HG02642 (cell line): ENCODE results near the gene COMMD10.
"Not testable (repeated sequence)": the region's sequence is repeated elsewhere in the genome, so short reads cannot be mapped to it uniquely, and the experiment has no call there.

Source experiments
- ATAC-seq: cut with Tn5 transposase; IDR thresholded peaks from one replicate; pipeline ENCODE4 v1.9.1; 2021; ENCODE audit warnings: mild to moderate bottlenecking; ENCODE audit not compliant: unreplicated experiment, poor library complexity

COMMD10 gene

DNA sequence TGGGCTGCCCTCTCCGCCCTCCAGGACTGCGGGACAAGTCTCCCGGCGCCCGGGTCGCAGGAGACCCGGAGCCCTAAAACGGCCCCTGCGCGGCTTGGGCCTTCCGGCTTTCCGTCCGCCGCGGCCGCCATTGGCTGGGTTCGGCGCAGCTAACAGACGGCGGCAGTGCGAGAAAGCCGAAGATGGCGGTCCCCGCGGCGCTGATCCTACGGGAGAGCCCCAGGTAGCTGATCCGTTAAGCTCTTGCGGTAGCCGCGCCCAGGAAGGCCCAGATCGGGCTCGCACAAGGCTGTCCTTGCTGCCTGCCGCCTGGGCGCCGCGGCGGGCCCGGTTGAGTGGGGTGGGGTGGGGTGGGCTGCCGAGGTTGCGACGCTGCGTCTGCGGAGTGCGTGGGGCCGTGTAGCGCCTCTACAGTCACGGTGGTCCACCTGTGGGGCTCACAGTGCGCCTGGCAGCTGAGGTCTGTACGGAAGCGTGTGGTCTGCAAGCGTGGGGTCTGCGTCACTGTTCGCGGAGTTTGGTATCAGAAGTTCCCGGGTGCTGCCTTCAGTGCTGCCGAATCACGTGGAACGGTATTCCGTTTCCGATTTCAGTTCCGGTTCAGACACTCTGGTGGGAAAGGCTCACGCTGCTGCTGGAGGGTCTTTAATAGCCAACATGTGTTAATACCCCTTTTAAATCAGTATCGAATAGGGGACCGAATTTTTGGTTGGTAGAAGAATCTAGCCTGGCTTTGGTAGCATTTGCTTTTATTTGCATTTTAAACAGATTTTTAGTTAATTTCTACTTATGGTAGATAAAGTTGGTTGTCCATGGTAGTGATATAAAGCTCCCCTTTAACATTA, at the start of gene COMMD10:
Gene COMMD10, plus strand, starts transcription at position 155 of the 845 bp plus-strand sequence.
- peak; percentile 95 for ATAC-seq

DNA sequence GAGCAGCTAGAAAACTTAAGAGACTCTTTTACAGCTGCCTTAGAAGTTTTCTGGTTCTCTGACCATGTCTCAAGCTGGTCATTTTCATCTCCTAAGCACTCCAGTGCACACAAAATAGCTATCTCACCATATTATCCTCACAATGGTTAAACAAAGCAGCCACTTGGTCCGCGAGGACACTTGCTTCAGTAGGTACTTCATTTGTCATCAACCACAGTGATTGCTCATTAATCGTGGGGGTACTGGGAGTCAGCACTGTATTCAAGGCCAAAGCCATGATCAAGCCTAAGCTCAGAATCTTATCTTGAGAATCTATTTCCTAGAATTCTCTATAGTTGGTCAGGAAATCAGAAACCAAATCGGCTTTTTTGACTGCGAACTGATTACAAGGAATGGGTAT, 49.7 kb upstream of the COMMD10 start:
- no peak for ATAC-seq

DNA sequence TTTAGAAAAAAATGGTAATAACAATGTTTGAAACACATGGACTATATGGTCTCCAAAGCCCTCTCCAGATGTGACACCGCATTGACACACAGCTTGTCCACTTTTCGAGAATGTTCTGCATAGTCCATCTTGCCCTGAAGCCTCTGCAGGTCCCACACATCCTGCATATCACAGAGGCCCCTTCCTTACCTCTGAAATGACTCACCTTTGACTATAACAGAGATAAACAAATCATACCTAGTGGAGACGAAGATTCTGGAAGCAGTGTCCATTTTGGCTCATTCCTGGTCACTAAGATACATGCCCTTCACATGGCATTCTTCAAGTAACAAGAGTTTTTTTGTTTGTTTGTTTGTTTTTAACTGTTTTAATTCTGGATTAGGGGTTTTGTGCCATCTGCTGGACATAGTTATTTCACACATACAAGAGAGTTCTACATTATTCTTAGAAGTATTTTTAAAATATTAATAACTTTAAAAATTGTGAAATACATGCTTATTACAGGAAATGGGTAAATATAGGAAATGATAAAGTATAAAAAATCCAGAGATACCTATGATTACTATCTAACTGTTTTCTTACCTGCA, 47.5 kb upstream of the COMMD10 start:
- no peak for ATAC-seq

DNA sequence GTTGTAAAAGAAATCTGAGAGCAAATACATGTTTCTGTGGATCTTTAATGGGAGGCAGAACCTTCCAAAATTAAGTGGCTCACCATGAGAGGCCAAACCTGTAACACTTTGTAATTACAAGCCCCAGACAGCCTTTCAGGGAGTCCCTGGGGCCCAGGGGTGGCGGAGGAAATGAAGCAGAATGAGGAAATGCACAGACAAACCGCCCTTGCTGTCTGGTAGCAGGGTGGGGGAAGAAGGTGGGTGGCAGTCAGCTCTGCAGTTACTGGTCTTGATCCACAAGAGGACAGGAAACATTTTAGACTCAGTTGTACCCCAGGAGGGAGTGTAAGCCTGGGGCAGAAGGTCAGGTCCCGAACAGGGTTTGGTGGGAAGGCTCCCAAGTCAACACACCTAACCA, 46.0 kb upstream of the COMMD10 start:
- ATAC-seq: peak; percentile 81

DNA sequence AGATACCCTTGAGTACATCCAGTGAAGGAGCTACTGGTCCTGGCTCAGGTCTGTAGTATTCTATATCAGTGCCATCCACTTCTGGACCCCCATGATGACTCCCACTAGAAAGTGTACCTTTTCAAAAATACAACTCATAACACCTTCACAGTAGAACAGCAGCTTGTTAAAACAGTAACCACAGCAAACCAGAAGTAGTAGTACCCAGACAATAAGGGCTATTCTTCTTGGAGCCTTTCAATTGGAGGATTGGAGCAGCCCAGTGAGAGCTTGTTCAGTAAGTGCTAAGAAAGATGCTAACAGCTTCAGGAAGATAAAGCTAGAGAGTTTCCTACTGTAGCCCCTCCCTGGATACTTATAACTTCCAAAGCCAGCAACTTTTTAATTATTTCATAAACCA, 42.5 kb upstream of the COMMD10 start:
- ATAC-seq: no peak

DNA sequence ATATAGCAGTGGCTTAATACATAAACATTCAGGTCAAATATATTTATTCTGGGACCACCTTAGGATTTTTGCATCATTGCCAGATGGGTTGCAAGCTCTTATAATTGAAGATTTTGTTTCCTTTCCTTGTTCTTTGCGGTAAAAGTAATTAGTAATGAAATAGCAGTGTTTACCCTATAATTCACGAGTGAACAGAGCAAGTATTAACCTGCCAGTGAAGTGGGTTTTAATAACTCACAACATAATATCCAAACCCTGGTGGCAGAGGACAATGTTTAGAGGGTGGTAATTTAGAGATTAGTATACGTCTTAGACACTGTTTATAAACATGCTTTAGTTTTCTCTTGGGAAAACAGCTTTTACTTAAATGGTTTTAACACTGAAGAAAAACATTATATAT, 40.8 kb upstream of the COMMD10 start:
- ATAC-seq: no peak

DNA sequence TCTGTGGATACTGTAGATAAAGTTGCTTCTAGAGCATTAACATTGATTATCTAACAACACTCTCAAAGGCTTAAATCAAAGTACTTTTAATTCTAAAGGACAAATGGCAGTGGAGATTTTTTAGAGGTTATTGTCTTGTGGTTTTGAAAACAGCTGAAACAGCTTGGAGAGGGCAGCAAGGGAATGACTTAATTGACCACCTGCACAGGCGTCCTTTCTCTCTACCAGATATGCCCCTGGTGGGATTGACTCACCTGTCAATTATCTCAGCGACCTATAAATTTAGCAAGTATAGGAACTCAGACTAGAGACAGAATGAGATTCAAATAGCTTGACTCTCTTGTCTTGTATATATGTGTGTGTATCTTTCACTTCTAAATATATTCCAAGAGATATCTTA, 39.0 kb upstream of the COMMD10 start:
- ATAC-seq: no peak

DNA sequence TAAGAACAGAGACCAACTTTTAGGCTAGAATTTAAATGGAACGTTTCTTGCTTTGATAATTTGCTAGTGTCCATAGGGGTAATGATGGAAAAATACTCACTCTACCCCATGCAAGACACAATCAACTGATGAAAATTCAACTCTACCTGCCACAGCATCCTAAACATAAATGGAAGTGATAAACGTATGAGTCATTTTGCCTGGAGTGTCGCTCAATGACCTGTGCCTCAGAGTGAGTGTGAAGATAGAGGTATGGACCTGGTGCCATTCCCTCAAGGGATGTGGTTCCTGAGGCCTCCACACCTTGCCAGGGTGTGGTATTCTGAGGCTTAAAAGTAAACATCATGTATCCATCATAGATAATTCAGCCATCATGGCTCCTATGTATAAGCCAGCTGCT, 38.6 kb upstream of the COMMD10 start:
- ATAC-seq: no peak

DNA sequence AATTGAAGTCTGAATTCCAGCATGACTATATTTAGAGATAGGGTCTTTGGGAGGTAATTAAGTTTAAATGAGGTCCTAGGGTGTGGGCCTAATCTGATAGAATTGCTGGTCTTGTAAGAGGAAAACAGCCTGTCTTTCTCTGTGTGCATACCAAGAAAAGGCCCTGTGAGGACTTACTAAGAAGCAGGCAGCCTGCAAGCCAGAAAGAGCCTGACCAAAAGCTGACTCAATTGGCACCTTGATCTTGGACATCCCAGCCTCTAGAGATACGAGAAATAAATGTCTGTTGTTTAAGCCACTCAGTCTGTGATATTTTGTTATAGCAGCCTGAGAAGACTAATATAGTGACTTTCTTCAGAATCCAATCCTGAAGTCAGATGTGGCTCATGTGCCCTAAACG, 38.0 kb upstream of the COMMD10 start:
- no peak for ATAC-seq

DNA sequence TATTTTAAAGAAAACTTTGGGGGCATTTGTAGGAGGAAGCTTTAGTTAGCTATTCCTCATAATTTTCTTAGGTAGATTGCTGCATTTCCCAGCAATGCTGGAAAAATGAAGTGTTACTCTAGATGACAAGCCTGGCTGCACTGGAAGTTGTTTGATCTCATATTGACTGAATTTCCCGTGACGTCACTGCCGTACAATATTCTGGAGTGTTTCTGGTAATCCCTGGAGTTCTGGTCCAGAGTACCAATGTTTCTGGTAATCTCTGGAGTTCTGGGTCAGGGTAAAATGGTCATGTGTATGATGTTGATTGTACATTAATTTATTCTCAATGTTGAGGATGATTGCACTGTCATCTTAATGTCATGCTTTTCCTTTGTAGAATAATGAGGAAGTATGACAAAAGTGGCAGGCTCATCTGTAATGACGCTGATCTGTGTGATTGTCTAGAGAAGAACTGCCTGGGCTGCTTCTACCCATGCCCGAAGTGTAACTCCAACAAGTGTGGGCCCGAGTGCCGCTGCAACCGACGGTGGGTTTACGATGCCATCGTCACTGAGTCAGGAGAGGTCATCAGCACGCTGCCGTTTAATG, 26.4 kb upstream of the COMMD10 start:
- no peak for ATAC-seq

DNA sequence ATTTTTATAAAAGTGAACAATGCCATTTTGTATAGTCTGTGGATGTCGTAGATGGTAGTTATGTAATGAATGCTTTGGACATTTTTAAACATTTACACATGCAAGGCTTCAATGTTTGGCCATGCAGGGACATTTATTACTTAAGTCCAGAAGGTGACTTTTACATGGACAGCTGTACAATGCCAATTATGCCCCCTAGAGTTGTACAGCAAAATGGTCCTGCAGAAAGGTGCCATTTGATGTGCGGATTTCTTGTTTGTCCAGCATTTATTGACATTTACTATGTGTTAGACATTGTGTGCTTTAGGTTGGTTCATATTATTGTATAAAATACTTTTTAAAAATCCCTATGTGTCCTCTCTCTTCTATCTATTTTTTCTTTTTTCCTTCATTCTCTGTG, 22.5 kb upstream of the COMMD10 start:
- no peak for ATAC-seq

DNA sequence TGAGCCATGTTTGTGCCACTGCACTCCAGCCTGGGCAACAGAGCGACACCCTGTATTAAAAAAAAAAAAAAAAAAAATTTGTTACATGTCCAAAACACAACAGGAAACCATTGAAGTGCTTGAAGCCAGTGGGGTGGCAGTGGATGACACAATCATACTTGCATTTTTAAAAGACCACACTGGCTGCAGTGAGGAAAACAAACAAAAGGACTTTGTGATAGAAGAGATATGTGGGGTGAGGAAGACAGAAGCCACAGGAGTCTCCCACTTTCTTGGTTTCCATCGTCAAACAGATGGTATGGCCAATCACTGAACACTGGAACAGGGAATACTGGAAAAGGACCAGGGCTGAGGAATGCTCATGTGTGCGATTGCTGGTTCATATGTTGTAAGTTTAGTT, 20.9 kb upstream of the COMMD10 start:
- no peak for ATAC-seq

DNA sequence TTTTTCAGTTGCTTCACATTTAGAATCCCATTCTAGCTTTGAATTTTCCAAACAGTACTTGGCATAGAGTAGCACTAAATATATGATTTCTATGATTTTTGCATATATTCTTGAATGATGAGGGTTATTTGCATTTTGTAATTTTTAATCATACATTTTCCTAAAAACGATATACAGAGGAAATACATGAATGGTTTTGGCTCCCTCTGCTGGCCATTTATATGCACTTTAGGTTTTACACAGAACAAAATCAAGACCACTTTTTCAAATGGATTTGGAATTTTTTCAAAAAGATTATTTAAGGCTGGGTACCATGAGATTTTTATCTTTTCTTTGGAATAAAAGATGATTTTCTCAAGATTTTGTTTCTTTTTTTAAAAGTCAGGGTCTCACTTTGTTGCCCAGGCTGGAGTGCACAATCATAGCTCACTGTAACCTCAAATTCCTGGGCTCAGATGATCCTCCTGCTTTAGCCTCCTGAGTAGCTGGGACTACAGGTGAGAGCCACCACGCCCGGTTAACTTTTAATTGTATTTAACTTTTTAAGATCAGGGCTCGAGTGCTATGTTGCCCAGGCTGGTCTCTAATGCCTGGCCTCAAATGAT, 16.7 kb upstream of the COMMD10 start:
- peak; percentile 54 for ATAC-seq

DNA sequence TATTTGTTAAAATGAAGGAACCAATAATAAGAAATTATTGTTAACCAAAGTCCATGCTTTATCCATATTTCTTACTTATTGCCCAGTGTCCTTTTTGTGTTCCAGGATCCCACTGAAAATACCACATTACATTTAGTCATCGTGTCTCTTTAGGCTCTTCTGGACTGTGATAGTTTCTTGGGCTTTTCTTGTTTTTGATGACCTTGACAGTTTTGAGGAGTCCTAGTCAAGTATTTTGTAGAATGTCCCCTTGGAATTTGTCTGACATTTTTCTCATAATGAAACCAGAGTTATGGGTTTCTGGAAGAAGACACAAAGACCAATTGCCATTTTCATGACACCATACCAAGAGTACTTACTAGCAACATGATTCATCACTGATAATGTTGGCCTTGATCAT, 13.6 kb upstream of the COMMD10 start:
- no peak for ATAC-seq

DNA sequence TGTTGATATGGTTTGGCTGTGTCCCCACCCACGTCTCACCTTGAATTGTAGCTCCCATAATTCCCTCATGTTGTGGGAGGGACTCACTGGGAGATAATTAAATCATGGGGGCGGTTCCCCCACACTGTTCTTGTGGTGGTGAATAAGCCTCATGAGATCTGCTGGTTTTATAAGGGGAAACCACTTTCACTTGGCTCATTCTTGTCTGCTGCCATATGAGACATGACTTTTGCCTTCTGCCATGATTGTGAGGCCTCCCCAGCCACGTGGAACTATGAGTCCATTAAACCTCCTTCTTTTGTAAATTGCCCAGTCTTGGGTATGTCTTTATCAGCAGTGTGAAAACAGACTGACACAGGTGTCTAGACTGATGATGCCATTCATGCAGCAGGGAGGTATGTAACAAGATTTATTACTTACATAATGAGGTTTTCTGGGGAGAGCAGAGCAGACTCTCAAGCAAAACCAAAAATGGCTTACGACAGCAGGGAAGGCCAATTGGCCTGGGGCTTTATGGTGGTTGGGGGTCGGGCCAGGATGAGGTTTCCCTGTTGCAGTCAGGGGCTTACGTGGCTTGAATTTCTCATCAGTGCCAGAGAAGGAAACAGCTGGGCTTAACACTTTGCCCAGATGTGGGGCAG, 9.5 kb upstream of the COMMD10 start:
- no peak for ATAC-seq

DNA sequence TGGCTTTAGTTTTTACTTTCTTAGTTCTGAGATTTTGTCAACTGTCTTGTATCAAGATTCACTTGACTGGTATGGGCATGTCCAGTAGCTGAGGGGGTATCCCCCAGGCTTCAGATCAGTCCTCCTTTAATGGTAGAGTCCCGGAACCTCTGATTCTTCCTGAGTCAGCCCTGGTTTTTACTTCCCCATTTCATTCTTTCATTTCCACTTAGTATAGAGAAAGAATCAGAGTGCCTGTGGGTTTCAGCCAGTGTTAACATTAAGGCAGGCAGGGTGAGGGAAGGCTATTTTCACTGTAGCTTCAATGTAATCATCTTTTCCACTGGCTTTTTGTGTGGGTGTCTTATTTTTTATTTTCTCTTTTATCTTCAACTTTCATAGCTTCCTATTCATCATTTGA, 8.3 kb upstream of the COMMD10 start:
- ATAC-seq: peak; percentile 99

DNA sequence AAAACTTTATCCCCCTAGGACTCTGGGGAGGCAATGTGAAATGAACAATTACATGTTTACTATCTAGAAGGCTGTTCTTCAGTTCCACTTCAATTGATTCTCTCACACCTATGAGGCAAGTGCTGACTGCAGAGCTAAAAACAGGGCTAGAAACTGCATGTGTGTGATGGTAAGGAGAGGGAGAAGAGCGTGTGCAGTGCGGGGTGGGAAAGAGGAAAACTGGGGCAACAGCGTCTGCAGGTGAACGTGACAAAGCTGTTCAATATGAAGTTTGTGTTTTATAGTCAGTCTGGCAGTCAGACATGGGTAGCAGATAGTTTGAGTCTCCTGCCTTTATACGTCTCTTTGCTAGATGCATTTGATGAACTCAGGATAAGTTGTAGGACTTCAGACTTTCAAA, 6.6 kb upstream of the COMMD10 start:
- no peak for ATAC-seq

DNA sequence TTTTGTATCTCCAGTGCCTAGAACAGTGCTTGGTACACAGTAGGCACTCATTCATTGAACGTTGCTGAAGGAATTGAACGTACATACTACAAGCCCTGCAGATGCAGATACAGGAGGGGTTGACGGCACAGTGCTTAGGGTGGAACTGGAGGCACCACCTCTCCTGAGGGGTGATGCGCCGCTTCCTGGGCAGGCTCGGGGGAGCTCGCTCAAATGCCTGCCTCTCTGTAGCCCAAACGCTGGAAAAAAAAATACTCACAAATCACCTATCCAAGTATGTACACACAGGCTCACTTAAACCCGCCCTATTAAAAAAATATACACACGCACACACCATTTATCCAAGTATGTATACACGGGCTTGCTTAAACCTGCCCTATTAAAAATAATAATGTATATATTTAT, 536 bp upstream of the COMMD10 start:
- peak; percentile 32 for ATAC-seq

DNA sequence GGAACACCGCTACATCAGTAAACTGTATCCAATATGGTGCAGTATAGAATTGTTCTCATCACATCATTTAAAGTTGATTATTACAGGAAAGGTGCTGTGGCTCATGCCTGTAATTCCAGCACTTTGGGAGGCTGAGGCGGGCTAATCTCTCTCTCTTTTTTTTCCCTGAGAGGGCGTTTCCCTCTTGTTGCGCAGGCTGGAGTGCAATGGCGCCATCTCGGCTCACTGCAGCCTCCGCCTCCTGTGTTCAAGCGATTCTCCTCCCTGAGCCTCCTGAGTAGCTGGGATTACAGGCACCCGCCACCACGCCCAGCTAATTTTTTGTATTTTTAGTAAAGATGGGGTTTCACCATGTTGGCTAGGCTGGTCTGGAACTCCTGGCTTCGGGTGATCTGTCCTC, 1.5 kb downstream of the COMMD10 start:
- not testable (repeated sequence) for ATAC-seq

DNA sequence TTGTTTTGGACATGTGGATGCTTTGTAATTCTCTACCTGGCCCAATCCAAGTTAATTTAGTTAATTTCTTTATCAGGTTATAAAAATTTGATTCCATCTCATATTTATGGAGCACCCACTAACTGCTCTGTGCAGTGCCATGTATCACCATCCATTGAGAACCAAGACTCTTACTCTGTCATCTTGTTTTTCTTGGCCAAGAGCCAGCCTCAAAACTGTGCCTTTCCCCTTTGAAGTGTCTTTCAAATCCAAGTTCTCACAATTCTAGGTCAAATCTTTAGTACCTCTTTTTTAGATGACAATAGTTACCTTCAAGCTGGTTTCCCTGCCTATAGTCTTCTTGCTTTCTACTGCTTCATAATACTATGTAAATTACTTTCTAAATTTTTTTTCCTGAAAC, 3.2 kb downstream of the COMMD10 start:
- ATAC-seq: no peak

DNA sequence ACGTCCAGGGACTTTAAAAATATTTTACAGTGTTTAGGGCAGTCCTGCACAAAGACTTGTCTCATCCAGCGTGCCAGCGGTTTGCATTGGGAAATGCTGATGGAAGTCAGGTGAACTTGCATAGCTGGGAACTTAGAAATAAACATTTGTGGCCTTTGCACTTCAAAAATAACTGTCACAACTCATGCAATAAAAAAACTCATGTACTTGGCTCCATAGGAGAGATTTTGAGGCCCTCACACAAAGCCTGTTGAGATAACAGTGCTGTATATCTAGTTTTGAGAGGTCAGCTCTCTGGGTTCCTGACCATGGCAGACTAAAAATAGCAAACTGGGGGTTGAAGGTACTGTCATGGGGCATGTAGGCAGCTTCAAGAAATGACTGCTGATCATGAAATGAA, 5.5 kb downstream of the COMMD10 start:
- no peak for ATAC-seq
